ENCODE measurements around the gene STAM. TPM values are rescaled to one million over a fixed set of nuclear protein-coding genes. Genes with fewer than 3 reads are reported as not detected.
A peak's percentile ranks its signal among the peaks of the same experiment; 100 is the strongest.

STAM gene
- total RNA-seq, 1 experiment from 2014 or later: 29.3 TPM

- no peak overlapping the region for H2BK5ac ChIP-seq (ENCODE audit: insufficient read length, low read length)
- peaks cover 1 to 9% (median 5%) of the 10 kb centered on the region in 3 experiments; a peak in 3 of 7 replicates for H3K36me3 Mint-ChIP-seq (ENCODE audit: insufficient read depth in 1 of 3, low read depth in 3 of 3)
- no peak overlapping the region for H3K4me2 ChIP-seq (ENCODE audit: insufficient read depth, insufficient read length, low read length)
- no peak overlapping the region for H3K18ac ChIP-seq (ENCODE audit: insufficient read length, low read depth, low read length)
- H3K27ac Mint-ChIP-seq: peak overlapping the region in 1 of 3 experiments; percentile 60; a peak in 2 of 7 replicates
- no peak overlapping the region for H4K8ac ChIP-seq (replicated peaks; ENCODE audit: insufficient read length, low read depth, low read length)
- no peak for DNase-seq
- no peak overlapping the region for H3K27ac ChIP-seq (ENCODE audit: insufficient read length, low read depth, low read length)
- H3K4me1 Mint-ChIP-seq: peaks cover 0 to 6% of the 10 kb centered on the region in 2 experiments; a peak in 3 of 4 replicates
- no peak overlapping the region for H3K14ac ChIP-seq (ENCODE audit: insufficient read depth, low read length)
- H3K4me1 ChIP-seq (ENCODE audit: insufficient read depth, low read length): no peaks in the 10 kb centered on the region
- H3K27me3 Mint-ChIP-seq (ENCODE audit: low read depth): no peaks in the 10 kb centered on the region
- no peaks in the 10 kb centered on the region for H4K20me1 ChIP-seq (ENCODE audit: control insufficient read depth, insufficient read depth, insufficient read length)
- H4K91ac ChIP-seq (ENCODE audit: insufficient read length, low read depth, low read length): no peak overlapping the region
- no peak overlapping the region for H2AFZ ChIP-seq (ENCODE audit: low read length)
- H3K4me3 Mint-ChIP-seq: no peak overlapping the region
- no peaks in the 10 kb centered on the region for H3K9me3 ChIP-seq (ENCODE audit: control insufficient read depth, low read depth, low read length)
- H2BK12ac ChIP-seq (ENCODE audit: insufficient read length, low read depth, low read length): no peak overlapping the region
- no peak overlapping the region for H3K4ac ChIP-seq (ENCODE audit: low read depth, low read length)
- no peak overlapping the region for H3K56ac ChIP-seq (ENCODE audit: insufficient read length, low read depth, low read length)
- H2AK5ac ChIP-seq (ENCODE audit: insufficient read length, low read length): no peak overlapping the region
- no peak overlapping the region for H2BK20ac ChIP-seq (ENCODE audit: low read depth, low read length, poor library complexity, severe bottlenecking)
- H3T11ph ChIP-seq (ENCODE audit: low read length): no peak overlapping the region
- H4K5ac ChIP-seq (ENCODE audit: insufficient read length, low read depth, low read length): no peak overlapping the region
- no CpG with 5 or more reads among the region's 15 CpGs for WGBS (ENCODE audit: extremely low coverage, insufficient read length, low lambda C conversion rate)
- no peaks in the 10 kb centered on the region for H3K23me2 ChIP-seq (ENCODE audit: insufficient read length, low read depth, low read length, poor library complexity, severe bottlenecking)
- H3K9me3 Mint-ChIP-seq: no peaks in the 10 kb centered on the region; a peak in 1 of 5 replicates
- TF ChIP-seq CTCF (conservative IDR thresholded peaks at IDR 0.05): no peak
- H3K79me2 ChIP-seq (ENCODE audit: insufficient read depth, low read length): no peaks in the 10 kb centered on the region; the same call in 1 of the 2 replicates
- H3K23ac ChIP-seq (ENCODE audit: insufficient read length, low read depth, low read length): no peak overlapping the region
- H3K9ac ChIP-seq (ENCODE audit: extremely low read depth, insufficient read length, low read length): no peak overlapping the region
- H3K79me1 ChIP-seq (ENCODE audit: insufficient read depth, low read depth, low read length, poor library complexity, severe bottlenecking): peaks cover 9% of the 10 kb centered on the region
- H2BK120ac ChIP-seq (ENCODE audit: low read depth, low read length, poor library complexity, severe bottlenecking): no peak overlapping the region
- no peaks in the 10 kb centered on the region for H3K27me3 ChIP-seq (ENCODE audit: insufficient read depth, low read length)
- H2BK15ac ChIP-seq (ENCODE audit: low read depth, low read length): no peak overlapping the region
These were observed 43.3 kb downstream of the STAM start for GRCh38 chr10:17687117-17687831.

All from H9 (cell line).